HG02852 (cell line): ENCODE results near the gene DAPK1.

Source experiments
- ATAC-seq: cut with Tn5 transposase; IDR thresholded peaks from one replicate; pipeline ENCODE4 v1.9.1; 2021; ENCODE audit warnings: mild to moderate bottlenecking, moderate library complexity; ENCODE audit not compliant: unreplicated experiment

DAPK1 gene

GRCh38 chr9:87662808-87663528 lies 165.3 kb downstream of the DAPK1 start:
- ATAC-seq = no peak

DNA sequence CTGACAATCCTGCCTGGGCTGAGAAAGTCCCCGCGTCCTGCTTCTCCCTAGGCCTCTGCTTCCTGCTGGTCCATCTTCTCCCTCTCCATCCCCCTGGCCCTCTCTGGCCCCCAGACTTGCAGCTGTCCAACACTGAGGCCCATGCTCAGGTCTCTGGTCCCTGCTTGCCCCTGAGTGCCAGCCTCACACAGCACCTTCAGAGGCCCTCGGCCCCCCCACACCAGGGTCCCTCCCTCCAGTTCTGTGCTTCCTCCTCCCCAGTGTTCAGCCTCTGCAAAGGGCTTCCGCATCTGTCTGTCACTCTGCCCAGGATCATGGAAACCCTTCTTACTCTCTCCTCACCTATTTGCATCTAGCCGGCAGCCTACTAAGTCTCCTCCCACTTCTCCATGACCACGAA lies 165.9 kb downstream of the DAPK1 start:
- no peak for ATAC-seq

GRCh38 chr9:87664153-87665060 lies 166.7 kb downstream of the DAPK1 start:
- ATAC-seq = no peak

GRCh38 chr9:87665505-87665904 lies 167.8 kb downstream of the DAPK1 start:
- ATAC-seq = no peak

GRCh38 chr9:87667164-87667738 lies 169.6 kb downstream of the DAPK1 start:
- no peak for ATAC-seq

- no peak for ATAC-seq
Measured at GRCh38 chr9:87668222-87668621, 170.6 kb downstream of the DAPK1 start.

- ATAC-seq = no peak
Measured at GRCh38 chr9:87668722-87669121, 171.1 kb downstream of the DAPK1 start.

GRCh38 chr9:87670572-87671264 lies 173.1 kb downstream of the DAPK1 start:
- no peak for ATAC-seq

- ATAC-seq = no peak
Measured at GRCh38 chr9:87671478-87671877, 173.8 kb downstream of the DAPK1 start.

- ATAC-seq = no peak
Measured at GRCh38 chr9:87671925-87672324, 174.3 kb downstream of the DAPK1 start.

GRCh38 chr9:87672586-87672985 lies 174.9 kb downstream of the DAPK1 start:
- ATAC-seq = no peak

GRCh38 chr9:87673446-87674120 lies 175.9 kb downstream of the DAPK1 start:
- ATAC-seq = no peak

DNA sequence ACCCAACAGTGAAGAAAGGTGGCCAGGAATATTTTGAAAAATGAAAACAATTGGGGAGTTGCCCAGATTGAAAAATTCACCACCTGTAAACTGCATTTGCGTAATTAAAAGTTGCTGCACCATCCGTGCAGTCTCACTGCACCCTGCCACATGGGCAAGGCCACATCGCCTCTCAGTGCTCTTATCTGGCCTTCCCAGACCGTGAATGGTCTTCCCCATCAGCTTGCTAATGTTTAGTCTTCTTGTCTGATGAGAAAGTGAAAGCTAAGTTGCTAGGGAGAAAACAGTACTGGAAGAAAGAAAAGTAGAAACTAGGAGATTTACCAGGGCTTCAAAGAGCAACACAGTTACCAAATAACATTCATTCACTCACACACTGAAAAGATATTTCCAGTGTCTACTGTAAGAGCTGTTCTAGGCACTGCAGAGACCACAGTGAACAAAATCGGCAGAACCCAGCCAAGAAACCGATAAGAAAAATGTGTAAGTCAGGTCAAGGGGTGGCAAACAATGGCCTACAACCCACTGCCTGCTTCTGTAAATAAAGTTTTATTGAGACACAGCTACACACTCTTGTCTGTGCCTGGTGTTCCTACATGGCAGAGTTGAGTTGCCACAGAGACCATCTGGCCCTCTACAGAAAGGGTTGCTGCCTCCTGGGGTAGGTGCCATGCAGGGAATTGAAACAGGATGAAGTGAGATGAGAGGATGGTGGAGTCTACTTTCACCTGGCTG lies 177.1 kb downstream of the DAPK1 start:
- ATAC-seq = no peak

DNA sequence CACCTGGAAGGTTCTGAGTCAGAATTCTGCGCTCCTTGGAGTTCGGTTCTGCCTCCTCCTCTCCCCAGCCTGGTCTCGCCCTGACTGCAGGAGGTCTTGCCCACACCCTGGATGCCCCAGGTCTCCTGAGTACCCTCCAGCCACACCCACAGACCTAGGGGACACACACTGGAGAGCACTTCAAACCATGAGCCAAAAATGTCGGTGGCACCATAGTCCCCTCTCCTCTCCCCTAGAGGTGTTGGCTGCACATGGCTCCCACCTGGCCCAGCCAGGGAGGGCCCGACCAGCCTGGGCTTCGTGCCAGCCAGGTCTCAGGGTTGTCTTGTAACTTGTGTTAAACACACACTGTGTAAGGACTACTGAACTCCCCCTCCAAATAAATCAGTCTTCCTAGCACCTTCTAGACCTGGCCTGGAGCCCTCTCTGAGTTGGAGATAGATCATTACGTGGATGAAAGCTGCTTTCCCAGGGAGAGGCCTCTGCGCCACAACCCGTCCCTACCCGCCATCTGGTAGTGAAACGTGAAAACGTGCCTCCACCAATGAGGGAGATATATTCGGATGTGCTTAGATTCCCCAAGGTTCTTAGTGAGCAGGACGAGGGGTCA lies 178.3 kb downstream of the DAPK1 start:
- ATAC-seq = no peak

DNA sequence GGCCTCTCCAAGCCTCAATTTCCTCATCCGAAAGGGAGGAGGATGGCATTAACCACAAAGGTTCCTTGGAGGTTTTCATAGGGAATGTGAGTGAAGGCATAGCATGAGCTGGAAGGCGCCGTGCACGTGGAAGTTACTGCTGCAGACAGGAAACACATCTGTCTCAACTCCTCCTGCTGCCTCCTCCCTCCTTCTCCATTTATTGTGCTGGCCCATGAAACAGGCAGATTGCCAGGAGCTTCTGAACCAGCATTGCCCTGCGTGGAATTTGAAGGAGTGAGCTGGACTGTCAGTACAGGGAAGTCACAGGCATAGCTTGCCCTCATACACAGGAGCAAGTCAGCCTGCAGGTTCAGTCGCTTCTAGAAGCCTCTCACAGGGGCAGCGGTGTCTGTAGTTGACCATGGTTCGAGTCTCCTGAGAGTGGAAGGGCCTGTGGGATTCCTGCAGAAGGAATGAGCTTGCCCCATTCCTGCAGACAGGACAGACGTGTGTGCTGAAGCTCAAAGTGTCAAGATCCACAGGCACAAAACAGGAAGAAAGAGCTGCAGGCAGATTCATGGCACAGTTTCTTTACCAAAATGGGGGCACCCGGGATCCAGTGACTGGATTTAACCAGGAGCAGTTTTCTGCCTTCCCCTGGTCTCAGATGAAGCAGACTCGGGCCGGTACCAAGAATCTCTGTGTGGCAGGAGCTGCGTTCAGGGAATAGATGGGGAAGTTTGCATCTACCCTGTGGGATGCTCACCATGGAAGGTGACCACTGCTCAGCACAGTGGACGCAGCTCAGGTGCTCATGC lies 179.5 kb downstream of the DAPK1 start:
- no peak for ATAC-seq

- no peak for ATAC-seq
Measured at GRCh38 chr9:87677776-87678587, 180.3 kb downstream of the DAPK1 start.

DNA sequence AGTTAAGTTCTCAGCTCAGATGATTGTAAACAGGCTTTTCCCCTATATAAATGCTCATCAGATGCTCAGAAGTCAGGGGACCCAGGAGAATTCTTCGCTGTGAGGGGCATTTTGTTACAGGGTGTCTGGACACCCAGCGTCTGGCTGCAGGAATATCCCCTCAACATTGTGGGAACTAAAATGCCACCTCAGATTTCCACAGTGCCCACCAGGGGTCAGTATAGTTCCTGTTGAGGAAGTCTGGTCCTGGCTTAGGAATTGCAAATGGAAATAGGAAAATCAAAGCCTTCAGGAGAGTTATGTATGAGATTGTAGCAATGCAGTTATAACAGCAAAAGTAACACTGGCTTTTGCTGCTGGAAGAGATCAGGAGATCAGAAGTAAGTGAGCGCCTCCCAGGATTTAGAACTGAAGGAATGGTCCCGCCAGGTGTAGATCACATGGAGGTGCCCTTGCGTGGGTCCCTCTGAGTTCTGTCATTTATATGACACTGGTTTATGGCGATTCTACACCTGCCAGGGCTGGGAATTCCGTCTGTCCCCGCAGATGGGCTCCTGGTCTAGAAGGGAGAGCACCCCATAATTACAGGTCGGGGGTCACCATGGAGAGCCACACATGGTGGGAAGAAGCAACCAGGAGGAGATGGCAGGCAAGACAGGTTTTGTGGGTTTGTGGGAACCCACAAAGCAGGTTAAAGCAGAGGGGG lies 181.1 kb downstream of the DAPK1 start:
- ATAC-seq = no peak
